Glomerular visceral epithelial cell (primary cell): Measurements from ENCODE around the gene S100A12.
"Not testable (repeated sequence)": the region's sequence is repeated elsewhere in the genome, so short reads cannot be mapped to it uniquely, and the experiment has no call there.

Experiments used
- DNase-seq: peaks from one replicate; pipeline ENCODE4 v3.0.0-alpha.2; 2016; ENCODE audit errors: extremely low spot score

Gene S100A12

DNA sequence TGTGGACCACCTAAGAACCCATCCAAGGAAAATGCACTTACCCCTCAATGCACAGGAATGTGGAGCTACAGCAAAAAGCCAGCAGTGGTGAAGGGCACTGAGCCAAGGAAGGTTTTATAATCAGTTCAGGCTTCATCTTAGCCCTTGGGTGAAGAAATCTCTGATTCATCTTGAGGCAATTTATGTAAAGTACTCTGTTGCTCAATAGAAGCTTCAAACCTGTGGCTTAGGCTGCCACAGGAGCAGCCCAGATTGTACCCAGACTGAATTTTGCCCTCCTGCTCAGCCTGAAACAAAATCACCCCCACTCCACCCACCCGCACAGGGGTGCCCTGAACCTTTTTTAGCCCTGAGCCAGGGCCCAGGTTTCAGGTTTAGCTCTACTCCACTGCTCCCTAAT, at the start of gene S100A12:
TSS of gene S100A12 (minus strand) at position 111 of the 400 bp plus-strand sequence. CDS start 1,029 bp downstream, outside the sequence.
- DNase-seq: peak; percentile 82

DNA sequence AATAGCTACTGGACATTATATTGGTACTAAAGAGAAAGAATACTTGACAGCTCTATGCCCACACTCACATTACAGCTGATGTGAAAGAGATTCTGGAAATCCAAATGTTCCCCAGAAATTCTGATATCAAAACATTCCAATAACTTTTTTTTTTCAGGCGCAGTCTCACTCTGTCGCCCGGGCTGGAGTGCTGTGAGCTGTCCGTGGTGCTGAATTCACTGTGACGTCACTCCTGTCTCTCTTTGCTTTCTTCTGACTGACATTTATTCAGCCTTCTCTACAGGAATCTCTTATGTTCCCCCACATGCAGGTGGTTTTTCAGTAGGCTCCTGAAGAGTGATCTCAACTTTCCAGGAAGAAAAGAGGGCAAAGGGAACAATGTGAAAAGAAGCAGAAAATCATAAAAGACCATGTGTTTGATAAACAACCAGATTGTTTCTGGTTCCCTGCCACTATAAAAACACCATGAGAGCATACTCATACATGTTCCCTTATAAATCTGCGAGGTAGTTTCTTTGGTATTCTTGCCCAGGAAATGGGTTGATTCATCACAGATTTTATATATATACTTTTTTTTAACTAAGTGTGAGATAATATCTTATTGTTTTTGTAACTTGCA, 47.1 kb upstream of the S100A12 start:
- DNase-seq: peak; percentile 64

DNA sequence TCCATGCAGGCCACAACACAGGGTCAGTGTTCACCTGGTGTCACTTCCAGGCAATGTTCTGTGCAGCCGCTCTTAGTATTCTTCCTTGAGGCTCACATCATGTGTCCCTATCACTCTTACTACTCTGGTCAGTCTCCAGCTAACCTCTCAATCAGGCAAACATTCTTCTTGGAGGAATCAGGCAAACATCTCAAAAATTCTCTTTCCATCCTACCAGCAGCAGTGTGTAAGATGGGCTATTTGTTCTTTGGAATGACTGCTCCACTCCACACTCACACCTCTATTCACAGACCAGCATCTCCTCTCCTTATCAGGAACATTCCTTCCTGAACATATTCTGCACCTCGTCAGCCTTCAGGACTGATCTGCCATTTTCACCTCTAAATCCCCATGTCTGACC, 44.9 kb upstream of the S100A12 start:
- DNase-seq: no peak

DNA sequence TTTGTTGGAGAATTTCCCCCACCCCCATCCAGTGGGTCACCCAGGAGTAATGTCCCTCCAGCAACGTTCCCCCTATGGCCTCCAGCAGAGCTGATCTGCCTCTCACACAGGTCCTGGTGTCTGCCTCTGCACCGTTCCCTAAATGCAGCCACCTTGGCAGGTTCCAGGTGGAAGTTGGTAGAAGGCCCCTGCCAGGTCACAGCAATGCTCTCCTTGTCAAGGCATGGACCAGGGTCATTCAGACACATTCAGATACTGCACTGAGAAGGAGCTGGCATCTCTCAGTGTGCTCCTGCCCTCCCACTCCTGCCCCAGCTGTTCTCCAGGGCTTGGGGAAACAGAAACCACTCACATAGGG, 44.0 kb upstream of the S100A12 start:
- DNase-seq: not testable (repeated sequence)

DNA sequence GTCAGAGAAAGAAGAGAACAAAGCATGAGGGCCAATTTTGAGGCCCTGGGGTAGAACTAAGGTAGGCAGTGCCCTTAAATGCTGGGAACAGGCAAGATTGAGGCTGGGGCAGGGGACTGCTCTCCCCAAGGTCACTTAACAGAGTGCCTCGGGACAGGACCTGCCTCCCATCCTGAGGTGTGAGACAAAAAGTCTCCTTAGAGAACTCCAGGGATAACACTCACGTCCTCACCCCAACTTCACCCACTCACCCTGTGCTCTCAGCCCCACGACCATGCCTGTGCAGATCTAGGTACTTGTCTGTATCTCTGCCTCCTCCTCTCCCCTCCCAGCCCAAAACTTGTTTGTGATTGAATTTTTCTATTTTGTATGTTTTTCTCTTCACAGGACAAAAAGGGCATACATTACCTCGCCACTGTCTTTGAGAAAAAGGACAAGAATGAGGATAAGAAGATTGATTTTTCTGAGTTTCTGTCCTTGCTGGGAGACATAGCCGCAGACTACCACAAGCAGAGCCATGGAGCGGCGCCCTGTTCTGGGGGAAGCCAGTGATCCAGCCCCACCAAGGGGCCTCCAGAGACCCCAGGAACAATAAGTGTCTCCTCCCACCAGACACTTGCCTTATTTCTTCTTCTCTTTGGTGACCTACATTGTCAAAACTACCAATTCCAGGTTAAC, 43.5 kb upstream of the S100A12 start:
- DNase-seq: not testable (repeated sequence)

DNA sequence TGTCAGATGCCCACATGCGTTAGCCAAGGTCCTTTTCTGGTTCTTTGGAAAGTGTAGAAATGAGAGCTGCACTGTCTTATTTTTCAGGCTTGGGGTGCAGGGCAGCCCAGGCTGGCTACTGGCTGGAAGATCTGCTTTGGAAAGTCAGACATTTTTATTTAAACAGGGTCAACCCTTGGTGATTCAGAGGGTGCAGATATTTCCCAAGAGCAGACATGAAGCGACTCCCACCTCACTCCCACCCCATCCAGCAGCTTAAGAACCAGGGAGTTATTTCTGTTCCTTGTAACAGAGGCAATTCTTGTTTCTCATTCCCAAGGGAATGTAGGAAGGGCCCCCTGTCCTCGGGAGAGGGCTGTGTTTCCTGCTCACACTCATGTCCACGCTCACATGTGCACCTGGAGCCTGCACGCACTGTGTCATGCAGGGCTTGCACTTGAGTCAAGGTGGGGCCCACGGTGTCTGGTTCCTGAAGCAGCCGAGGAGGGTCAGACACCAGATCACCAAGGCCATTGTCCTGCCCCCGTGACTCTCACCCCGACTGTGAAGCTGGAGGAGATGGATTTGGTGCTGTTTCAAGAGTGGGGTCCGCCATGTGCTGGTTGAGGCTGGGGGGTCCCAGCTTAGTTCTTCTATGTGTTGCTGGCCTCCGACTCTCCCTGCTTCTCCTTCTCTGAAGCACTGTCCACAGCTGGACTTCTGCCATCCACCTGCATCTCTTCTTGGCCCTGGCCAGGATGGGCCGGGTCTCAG, 41.9 kb upstream of the S100A12 start:
- no peak for DNase-seq

DNA sequence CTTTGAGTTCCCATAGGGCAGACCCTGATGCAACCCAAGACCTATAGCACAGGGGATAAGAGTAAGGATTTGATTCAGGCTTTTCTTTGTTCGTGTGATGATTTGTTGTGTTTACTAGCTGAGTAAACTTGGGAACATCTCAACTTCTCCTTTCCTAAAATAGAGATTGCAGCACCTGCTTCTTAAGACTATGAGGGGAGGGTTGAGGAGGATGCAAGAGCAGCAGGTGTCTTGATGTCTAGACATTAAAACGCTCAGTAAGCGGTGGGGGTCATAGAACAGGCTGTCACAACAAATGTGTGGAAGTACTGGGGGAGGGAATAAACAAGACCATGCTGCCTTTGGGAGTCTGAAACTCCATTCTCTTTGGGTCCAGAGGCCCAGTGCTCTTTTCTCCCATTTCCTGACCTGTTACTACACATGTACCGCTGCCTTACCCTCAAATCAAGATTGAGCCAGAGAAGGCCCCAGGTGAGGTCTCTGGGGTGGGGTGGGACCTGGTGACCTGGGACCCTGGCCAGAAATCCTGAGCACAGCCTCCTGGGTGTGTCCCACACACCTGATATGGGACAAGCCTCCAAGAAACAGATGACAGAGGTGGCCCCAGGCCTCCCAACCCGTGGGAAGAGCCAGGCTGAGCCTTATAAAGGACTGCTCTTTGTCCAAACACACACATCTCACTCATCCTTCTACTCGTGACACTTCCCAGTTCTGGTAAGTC, 40.6 kb upstream of the S100A12 start, which contains the start of gene S100A7A:
TSS of gene S100A7A (plus strand) at position 671 of the 721 bp plus-strand sequence. CDS start 1,563 bp downstream, outside the sequence.
- DNase-seq: no peak

DNA sequence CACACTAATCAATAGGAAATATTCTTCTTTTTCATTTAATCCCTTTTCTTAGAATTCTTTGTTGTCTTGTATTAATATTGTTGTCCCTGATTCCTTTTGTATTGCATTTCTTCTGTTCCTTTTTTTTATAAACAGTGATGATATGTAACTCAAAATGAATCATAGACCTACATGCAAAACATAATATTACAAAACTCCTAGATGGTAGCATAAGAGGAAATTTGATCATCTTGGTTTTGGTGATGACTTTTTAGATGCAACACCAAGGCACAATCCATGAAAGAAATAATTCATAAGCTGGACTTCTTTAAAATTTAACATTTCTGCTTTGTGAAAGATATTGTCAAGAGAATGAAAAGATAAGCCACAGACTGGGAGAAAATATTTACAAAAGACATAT, 38.5 kb upstream of the S100A12 start:
- not testable (repeated sequence) for DNase-seq

DNA sequence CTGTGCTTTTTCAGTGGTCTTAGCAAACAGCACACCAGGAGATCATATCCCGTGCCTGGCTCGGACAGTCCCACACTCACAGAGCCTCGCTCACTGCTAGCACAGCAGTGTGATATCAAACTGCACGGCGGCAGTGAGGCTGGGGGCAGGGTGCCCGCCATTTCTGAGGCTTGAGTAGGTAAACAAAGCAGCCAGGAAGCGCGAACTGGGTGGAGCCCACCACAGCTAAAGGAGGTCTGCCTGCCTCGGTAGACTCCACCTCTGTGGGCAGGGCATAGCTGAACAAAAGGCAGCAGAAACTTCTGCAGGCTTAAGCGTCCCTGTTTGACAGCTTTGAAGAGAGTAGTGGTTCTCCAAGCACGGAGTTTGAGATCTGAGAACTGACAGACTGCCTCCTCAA, 31.9 kb upstream of the S100A12 start:
- not testable (repeated sequence) for DNase-seq

DNA sequence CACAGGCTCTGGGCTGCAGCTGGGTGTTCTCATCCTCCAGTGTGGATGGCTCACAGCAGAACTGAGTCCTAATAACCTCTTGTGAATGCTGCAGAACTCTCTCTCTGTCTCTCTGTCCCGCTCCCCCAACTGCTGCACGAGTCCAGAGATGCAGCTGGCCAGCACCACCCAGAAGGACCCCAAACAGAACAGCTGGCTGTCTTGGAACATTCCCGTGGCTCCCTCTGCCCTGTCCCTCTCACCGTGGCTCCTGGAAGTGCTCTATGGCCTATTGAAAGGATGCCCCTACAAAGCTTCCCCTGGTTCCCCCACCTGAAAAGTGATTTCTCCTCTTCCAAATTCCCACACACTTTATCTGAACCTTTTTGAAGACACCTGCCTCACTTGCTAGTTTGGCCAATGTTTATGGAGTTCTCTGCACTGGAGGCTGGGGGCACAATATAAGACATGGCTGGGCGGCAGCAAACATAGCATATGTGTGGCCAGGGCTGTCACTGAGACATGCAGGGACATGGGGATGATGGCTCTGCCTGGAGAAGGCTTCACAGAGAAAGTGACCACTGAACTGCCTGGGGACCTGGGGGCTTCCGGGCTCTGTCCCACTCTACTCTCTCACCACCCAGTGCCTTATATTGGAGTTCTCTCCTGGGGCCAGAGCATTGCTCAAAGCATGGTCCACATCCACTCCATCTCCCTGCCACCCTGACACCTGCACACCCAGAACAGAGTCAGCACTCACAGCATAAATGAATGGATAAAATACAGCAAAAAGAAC, 30.6 kb upstream of the S100A12 start:
- not testable (repeated sequence) for DNase-seq

DNA sequence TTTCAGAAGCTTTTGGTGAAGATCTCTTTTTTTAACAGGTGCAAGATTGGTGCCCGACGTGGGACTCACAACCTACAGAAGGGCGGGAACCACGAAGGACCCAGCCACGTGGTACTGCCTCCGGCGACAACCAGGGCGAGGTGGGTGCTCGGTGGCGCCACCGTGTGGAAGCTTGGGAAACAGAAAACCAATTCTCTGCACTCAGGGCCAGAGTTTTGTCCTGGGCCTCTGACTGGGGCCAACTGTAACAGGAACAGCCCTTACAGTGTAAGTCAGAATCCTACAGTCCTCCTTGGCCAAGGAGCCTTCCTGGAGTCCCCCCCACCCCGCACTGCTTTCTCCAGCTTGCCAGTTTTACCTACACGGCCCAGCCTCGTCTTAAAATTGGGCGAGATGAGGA, 29.3 kb upstream of the S100A12 start:
- DNase-seq: peak; percentile 15

DNA sequence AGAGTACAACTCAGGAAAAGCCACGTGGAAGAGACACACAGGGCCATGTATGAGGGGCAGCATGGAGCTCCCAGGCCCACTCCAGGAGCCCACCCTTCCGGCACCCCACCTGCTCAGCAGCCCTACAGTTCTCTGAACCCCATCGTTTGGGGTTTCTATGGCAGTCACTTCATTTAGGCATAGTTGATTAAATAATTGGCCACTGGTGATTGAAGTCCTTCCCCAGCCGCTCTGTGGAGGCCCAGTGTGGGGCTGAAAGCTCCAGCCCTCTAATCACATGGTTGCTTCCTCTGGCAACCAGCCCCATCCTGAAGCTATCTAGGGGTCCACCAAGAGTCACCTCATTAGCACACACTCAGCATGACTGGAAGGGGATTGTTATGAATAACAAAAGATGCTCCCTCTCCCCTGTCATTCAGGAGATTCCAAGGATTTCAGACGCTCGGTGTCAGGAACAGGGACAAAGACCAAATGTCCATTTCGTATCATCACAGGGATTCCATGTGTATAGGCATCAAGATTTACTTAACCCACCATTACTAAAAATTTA, 28.7 kb upstream of the S100A12 start:
- DNase-seq: no peak

DNA sequence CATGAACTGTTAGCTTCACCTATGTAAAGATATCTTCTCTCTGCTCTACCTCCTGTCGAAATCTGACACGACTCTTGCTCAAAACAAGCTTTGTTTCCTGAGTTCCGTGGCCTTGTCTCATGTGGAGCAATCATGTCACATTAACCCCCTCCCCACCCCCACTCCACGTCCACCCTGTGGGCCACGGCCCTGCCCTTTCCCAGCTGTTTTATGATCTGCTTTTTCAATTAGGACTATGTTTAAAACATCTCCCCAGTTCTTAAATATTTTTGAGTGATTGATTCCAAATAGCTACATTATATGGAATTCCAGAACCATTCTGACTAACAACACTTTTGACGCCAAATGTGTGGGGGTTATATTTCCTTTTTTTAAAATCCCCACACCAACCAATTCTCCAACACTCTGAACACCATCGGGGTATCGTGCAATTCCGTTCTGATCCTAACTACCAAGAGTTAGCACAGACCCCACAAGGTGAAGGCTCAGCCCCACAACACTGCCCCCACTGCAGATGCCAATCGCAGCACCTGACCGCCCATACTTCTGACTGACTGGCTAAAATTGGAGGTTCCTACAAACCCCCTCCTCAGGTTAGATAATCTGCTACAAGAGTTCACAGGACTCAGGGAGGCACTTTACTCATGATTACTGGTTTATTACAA, 28.1 kb upstream of the S100A12 start:
- no peak for DNase-seq

DNA sequence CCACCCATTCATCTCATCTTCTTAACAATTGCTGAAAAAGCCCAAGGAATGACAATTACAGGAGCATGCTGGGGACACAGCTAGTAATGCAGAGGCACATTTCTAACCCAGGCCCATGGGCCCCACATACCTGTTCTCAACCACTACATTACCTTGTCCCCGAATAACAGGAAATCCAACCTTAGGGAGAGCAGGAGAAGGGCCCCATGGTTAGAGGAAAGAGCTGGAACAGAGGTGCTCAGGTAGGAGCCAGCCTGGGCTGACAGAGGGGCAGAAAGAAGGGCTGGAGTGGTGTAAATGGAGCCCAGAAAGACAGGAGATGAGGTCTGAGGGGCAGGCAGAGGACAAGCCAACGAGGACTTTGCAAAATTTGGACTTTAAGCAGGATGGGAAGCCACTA, 26.8 kb upstream of the S100A12 start:
- no peak for DNase-seq

DNA sequence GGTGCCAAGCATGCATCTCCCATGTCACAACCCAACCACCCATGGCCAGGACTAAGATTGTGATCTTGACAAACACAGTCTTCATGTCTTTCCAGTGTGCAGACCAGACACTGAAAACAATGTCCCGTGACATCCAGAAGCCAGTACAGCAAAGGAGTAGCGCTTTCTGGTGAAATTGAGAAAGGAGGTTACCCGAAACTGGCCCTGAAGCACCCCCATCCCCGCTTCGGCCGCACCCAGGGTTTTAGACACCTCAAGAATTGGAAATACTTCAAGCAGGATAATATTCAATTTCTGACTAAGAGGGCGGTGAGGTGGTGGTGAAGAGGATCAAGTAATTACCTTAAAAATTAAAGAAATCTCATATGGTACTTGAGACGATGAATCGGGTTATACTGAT, 26.0 kb upstream of the S100A12 start:
- DNase-seq: no peak

DNA sequence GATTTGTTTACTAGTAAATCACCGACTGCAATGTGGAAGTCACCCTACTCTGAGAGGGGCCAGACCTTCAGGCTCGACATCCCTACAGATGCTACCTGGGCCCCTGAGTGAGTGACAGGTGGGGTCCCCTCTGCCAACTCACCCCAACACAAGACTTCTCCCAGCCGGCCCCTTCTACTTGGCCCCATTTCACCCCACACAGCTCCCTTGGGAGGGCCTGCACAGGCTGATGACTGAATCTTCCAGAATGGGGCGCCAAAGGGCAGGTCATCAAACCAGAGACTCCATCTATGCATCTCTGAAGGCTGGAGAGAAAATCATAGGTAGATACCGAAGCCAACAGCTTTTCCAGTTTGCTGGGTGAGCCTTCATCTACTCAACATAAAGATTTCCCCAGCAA, 24.8 kb upstream of the S100A12 start:
- DNase-seq: no peak

DNA sequence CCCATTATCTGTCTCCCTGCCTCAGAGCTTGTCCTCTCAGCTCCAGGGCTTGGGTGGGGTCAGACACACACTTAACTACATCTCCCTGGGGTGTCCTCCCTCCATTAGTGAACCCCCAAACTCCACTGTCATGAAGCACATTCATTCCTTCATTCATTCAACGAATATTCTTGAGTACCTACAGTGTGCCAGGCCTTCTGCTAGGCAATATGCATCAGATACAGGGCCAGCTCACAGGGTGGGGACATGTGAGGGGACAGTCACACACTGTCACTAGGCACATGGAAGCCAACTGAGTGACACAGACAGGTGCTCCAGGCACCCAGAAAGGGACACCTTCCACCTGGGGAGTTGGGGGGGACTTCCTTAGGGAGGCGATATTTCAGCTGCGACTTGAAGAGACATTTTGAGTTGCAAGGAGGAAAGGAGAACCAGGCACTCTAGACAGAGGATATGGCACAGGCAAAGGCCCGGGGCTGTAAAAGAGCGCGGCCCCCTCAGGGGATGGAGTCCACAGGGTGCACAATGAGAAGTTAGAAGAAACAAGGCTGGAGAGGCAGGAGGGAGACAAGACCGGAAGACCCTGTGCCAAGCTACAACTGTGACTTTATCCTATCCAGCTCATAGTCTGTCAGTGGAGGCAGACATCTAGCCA, 24.1 kb upstream of the S100A12 start:
- DNase-seq: no peak

DNA sequence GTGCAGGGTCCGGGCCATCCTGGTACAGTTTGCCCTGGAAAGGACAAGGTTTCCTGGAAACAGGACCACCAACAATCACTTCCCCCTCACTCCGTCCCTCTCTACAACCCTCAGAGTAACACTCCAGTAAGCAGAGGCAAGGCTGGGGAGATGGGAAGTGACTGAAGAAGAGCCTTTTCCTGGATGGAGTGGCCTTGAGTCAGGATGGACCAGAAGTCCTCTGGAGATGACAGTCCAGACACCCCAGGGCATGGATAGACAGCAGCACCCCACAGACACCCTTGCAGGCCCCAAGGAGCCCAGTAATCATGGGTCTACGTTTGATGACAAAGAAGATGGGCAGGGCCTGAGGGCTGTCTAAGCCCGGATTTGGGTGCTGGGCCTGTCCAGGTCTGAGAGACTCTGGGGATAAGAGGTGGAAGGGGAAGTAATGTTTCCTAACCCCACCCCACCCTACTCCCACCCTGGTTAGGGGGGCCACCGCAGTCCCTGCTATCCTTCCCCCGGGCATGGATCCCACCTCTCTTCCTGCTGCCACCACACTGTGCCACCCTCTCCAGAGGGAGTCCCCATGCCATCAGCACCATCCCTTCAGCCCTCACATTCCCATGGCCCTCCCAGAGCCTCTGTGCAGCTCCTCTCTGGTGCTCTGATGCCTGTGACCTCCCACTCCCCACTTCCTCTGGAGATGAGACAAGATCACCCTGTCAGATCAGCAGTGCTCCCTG, 22.7 kb upstream of the S100A12 start:
- DNase-seq: no peak
